HG02970 (cell line): ENCODE measurements around the gene C10orf95.
A peak's percentile ranks its signal among the peaks of the same experiment; 100 is the strongest.

Experiments used
- ATAC-seq: cut with Tn5 transposase; IDR thresholded peaks from one replicate; pipeline ENCODE4 v1.9.1; 2021; ENCODE audit warnings: mild to moderate bottlenecking, moderate library complexity, moderate number of reproducible peaks; ENCODE audit not compliant: unreplicated experiment, low FRiP score

C10orf95 gene

GRCh38 chr10:102435529-102436233 lies 15.7 kb downstream of the C10orf95 start:
- ATAC-seq = no peak

- no peak for ATAC-seq
Measured at GRCh38 chr10:102435133-102435497, 16.2 kb downstream of the C10orf95 start.

- ATAC-seq = no peak
Measured at GRCh38 chr10:102434394-102435132, 16.8 kb downstream of the C10orf95 start.

- ATAC-seq = no peak
Measured at GRCh38 chr10:102433619-102434046, 17.7 kb downstream of the C10orf95 start.

GRCh38 chr10:102432162-102432950 lies 19.0 kb downstream of the C10orf95 start, which contains the start of gene CUEDC2:
Gene CUEDC2 (minus strand): TSS chr10:102432574. CDS start chr10:102425188, 7,386 bp downstream.
- peak; percentile 83 for ATAC-seq

- no peak for ATAC-seq
Measured at GRCh38 chr10:102431452-102432124, 19.8 kb downstream of the C10orf95 start.

GRCh38 chr10:102429468-102429867 lies 21.9 kb downstream of the C10orf95 start:
- no peak for ATAC-seq

GRCh38 chr10:102426803-102427287 lies 24.5 kb downstream of the C10orf95 start:
- no peak for ATAC-seq

- ATAC-seq = no peak
Measured at GRCh38 chr10:102425444-102425843, 25.9 kb downstream of the C10orf95 start.

- ATAC-seq = no peak
Measured at GRCh38 chr10:102424916-102425315, 26.4 kb downstream of the C10orf95 start.

- no peak for ATAC-seq
Measured at GRCh38 chr10:102424145-102424544, 27.2 kb downstream of the C10orf95 start.

- no peak for ATAC-seq
Measured at GRCh38 chr10:102423372-102423968, 27.9 kb downstream of the C10orf95 start.

- no peak for ATAC-seq
Measured at GRCh38 chr10:102422545-102423129, 28.7 kb downstream of the C10orf95 start.

GRCh38 chr10:102421757-102422512 lies 29.4 kb downstream of the C10orf95 start:
- ATAC-seq = no peak

- ATAC-seq = no peak
Measured at GRCh38 chr10:102421507-102421756, 29.9 kb downstream of the C10orf95 start.

GRCh38 chr10:102420714-102421506 lies 30.4 kb downstream of the C10orf95 start, which contains the start of gene FBXL15:
Gene FBXL15 (plus strand): TSS chr10:102420836. CDS start chr10:102421130, 294 bp downstream.
- peak; percentile 69 for ATAC-seq

GRCh38 chr10:102420181-102420713 lies 31.1 kb downstream of the C10orf95 start:
- ATAC-seq = no peak
